Upper lobe of left lung (tissue), 6 donors: ENCODE data around the gene FUCA2. TPM values are rescaled to one million over a fixed set of nuclear protein-coding genes. Genes with fewer than 3 reads are reported as not detected.
"Not testable (repeated sequence)": the region's sequence is repeated elsewhere in the genome, so short reads cannot be mapped to it uniquely, and the experiment has no call there.

Experiments
- ATAC-seq, 2 donors: fragments of 200-7000 bp; cut with Tn5 transposase; one replicate each; pipeline ENCODE4 v1.9.1; 2022; ENCODE audit warnings: mild to moderate bottlenecking in 2 of 2, moderate library complexity in 2 of 2; ENCODE audit not compliant: low FRiP score in 2 of 2
- DNase-seq, 2 donors: peaks; one replicate each; pipeline ENCODE4 v3.0.0-alpha.2; 2019 to 2020
- H3K27ac ChIP-seq, 4 donors: fragments of 200-600 bp; sonication (generic); one replicate each; pipeline ENCODE4 v1.5.1; 2016 to 2019
- H3K27me3 ChIP-seq, 4 donors: fragments of 200-600 bp; sonication (generic); one replicate each; pipeline ENCODE4 v1.5.1; 2017 to 2019
- H3K36me3 ChIP-seq, 4 donors: fragments of 200-600 bp; sonication (generic); one replicate each; pipeline ENCODE4 v1.5.1; 2016 to 2019
- H3K4me1 ChIP-seq, 4 donors: fragments of 200-600 bp; sonication (generic); one replicate each; pipeline ENCODE4 v1.5.1; 2018 to 2019
- H3K4me3 ChIP-seq, 4 donors: fragments of 200-600 bp; sonication (generic); one replicate each; pipeline ENCODE4 v1.5.1; 2017 to 2019; ENCODE audit warnings: mild to moderate bottlenecking in 2 of 4, moderate library complexity in 1 of 4
- H3K9me3 ChIP-seq, 4 donors: fragments of 200-600 bp; sonication (generic); one replicate each; pipeline ENCODE4 v1.5.1; 2018 to 2019
- CTCF ChIP-seq, 6 experiments: fragments of 450-650 bp in 4 of 6; fragments of 200-600 bp in 2 of 6; sonication (generic) in 2 of 6; IDR thresholded peaks; one replicate each; pipeline ENCODE4 v1.5.1; 2016 to 2019; ENCODE audit warnings: antibody characterized with exemption in 6 of 6
- EP300 ChIP-seq, 4 donors: sonication (generic); formaldehyde crosslinking; IDR thresholded peaks; one replicate each; pipeline ENCODE4 v1.5.1; 2017; ENCODE audit warnings: antibody characterized with exemption in 4 of 4, control low read depth in 2 of 4
- POLR2A ChIP-seq, 4 donors: fragments of 450-650 bp; IDR thresholded peaks; one replicate each; pipeline ENCODE4 v1.5.1; 2016 to 2017; ENCODE audit warnings: antibody characterized with exemption in 4 of 4, mild to moderate bottlenecking in 2 of 4
- POLR2AphosphoS5 ChIP-seq, 2 donors: sonication (generic); formaldehyde crosslinking; IDR thresholded peaks; one replicate each; pipeline ENCODE4 v1.5.1; 2017; ENCODE audit warnings: antibody characterized with exemption in 2 of 2
- WGBS, 2 donors: methylation state at CpG; one replicate each; pipeline ENCODE4 v1.1.5; 2017 to 2018; 5-methylcytosine and 5-hydroxymethylcytosine counted together
- total RNA-seq, 6 donors: library from RNA; depleted of rRNA in 4 of 6; stranded (reverse); fragments of >200 nt in 4 of 6; gene quantifications; one replicate each; pipeline versions ENCODE4 v1.1.0 to v1.2.1, GENCODE V29; 2016 to 2021
- donor health status: DM: no; HTN: no; CAD: no; lungs with moderate emphysema.
- donor health status: DM: no; HTN: yes; CAD: no; lungs with severe emphysema.

Gene FUCA2
- total RNA-seq, 6 donors from 2014 or later: 23.1 to 69.9 (median 34.2) TPM

- Histone ChIP-seq H3K4me3 (no peak overlapping the region), H3K9me3 (no peaks in the 10 kb centered on the region), H3K27me3 (no peaks in the 10 kb centered on the region), H3K36me3 (peaks cover 5 to 54% (median 11%) of the 10 kb centered on the region in 4 donors), H3K4me1 (no peaks in the 10 kb centered on the region), H3K27ac (no peak overlapping the region)
- no peak for TF ChIP-seq EP300 (IDR thresholded peaks at IDR 0.05)
- no peak for TF ChIP-seq POLR2AphosphoS5 (IDR thresholded peaks at IDR 0.05)
- TF ChIP-seq CTCF (IDR thresholded peaks at IDR 0.05): no peak
- TF ChIP-seq POLR2A (IDR thresholded peaks at IDR 0.05): no peak
- no peak for DNase-seq
- ATAC-seq: no peak
- 70 to 88% methylated on average over 1 of the region's 1 CpG for WGBS, 2 donors
Measured at GRCh38 chr6:143471822-143472221, 39.7 kb downstream of the FUCA2 start.

GRCh38 chr6:143468823-143469222 lies 42.7 kb downstream of the FUCA2 start:
- 60 to 89% methylated on average over 2 of the region's 2 CpGs for WGBS, 2 donors
- ATAC-seq, DNase-seq, H3K4me3 ChIP-seq, H3K27ac ChIP-seq, H3K27me3 ChIP-seq, H3K9me3 ChIP-seq, H3K4me1 ChIP-seq: not testable (repeated sequence)
- peaks cover 5 to 27% (median 7%) of the 10 kb centered on the region in 4 donors for H3K36me3 ChIP-seq

DNA sequence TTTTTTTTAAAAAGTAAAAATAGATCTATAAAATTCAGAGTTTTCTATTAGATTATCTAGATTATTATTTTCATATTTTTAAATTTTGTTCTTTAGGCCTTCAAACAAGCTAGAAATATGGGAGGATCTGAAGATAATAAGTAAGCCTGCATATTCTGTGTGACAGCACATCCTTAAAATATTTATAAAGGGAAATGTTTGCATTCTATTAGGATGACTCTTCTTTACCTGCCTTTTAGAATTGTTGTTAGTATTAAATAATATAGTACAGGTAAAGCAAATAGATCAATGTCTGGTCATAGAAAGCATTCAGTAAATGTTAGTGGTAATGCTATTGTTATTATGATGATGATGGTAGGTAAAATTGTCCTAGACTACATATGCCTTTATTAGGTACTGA lies 43.5 kb downstream of the FUCA2 start:
- Histone ChIP-seq H3K9me3 (peaks cover 0 to 2% (median 0%) of the 10 kb centered on the region in 4 donors), H3K4me1 (no peaks in the 10 kb centered on the region), H3K27me3 (no peaks in the 10 kb centered on the region), H3K27ac (no peak overlapping the region), H3K4me3 (no peak overlapping the region), H3K36me3 (peaks cover 5 to 22% (median 7%) of the 10 kb centered on the region in 4 donors)
- DNase-seq (no peak), ATAC-seq (no peak)
- TF ChIP-seq POLR2AphosphoS5 (IDR thresholded peaks at IDR 0.05) (no peak), POLR2A (IDR thresholded peaks at IDR 0.05) (no peak), CTCF (IDR thresholded peaks at IDR 0.05) (no peak)

DNA sequence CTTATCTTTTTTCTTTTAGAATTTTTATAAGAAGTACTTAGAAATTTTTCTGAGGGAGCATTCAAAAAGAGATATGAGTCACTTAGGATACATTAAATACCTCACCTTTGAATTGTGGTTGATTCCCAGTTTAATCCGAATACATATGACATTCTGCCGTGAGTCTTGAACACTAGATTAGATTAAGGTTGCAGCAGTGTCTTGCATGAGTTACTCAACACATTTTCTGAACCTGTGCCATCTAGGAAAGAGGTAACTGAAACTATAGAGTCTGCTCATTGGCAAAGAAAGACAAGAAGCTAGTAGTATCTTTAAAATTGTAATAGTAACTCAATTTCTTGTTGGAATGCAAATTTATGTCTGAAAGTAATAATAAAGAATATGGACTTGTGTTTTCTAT lies 46.0 kb downstream of the FUCA2 start:
- H3K4me1 ChIP-seq: no peaks in the 10 kb centered on the region
- no peak overlapping the region for H3K27ac ChIP-seq
- DNase-seq (no peak), ATAC-seq (no peak)
- H3K36me3 ChIP-seq: peaks cover 0 to 9% (median 2%) of the 10 kb centered on the region in 4 donors
- H3K4me3 ChIP-seq: no peak overlapping the region
- H3K27me3 ChIP-seq: no peaks in the 10 kb centered on the region
- H3K9me3 ChIP-seq: peaks cover 0 to 2% (median 0%) of the 10 kb centered on the region in 4 donors
- 93 to 98% methylated on average over 2 of the region's 2 CpGs for WGBS, 2 donors
- TF ChIP-seq CTCF (IDR thresholded peaks at IDR 0.05): no peak
- TF ChIP-seq POLR2A (IDR thresholded peaks at IDR 0.05): no peak
- TF ChIP-seq EP300 (IDR thresholded peaks at IDR 0.05): no peak
- TF ChIP-seq POLR2AphosphoS5 (IDR thresholded peaks at IDR 0.05): no peak

- H3K27ac ChIP-seq: peak overlapping the region; percentile 16 to 46 (median 34)
Measured at GRCh38 chr6:143457563-143458359, 53.8 kb downstream of the FUCA2 start.

More at GRCh38 chr6:143457563-143458359, 53.8 kb downstream of the FUCA2 start:
- Histone ChIP-seq H3K27me3 (no peaks in the 10 kb centered on the region), H3K4me1 (peaks cover 0 to 9% (median 4%) of the 10 kb centered on the region in 4 donors), H3K36me3 (peaks cover 0 to 13% (median 2%) of the 10 kb centered on the region in 4 donors), H3K9me3 (no peaks in the 10 kb centered on the region), H3K4me3 (no peak overlapping the region)
- DNase-seq (no peak), ATAC-seq (peak in 1 of 2 donors; percentile 49)
- WGBS, 2 donors: 79 to 89% methylated on average over 2 of the region's 2 CpGs
- no peak for TF ChIP-seq EP300 (IDR thresholded peaks at IDR 0.05)
- TF ChIP-seq POLR2A (IDR thresholded peaks at IDR 0.05): no peak
- no peak for TF ChIP-seq CTCF (IDR thresholded peaks at IDR 0.05)
- no peak for TF ChIP-seq POLR2AphosphoS5 (IDR thresholded peaks at IDR 0.05)
